Ovary (tissue), 9 donors: ENCODE results near the gene ROBO2. TPM values are rescaled to one million over a fixed set of nuclear protein-coding genes. Genes with fewer than 3 reads are reported as not detected.

Experiments used
- DNase-seq, 5 donors: peaks; one replicate each; pipeline ENCODE4 v3.0.0-alpha.2; 2019 to 2020
- H3K27ac ChIP-seq, 2 donors: fragments of 200-600 bp; one replicate each; pipeline versions ENCODE4 v1.5.1 to v1.8.0; 2019 to 2022
- H3K27me3 ChIP-seq: fragments of 200-600 bp; one replicate; pipeline ENCODE4 v1.8.0; 2022
- H3K36me3 ChIP-seq: fragments of 200-600 bp; sonication (generic); one replicate; pipeline ENCODE4 v1.5.1; 2019
- H3K4me1 ChIP-seq: one replicate; pipeline ENCODE4 v1.8.1; 2013; ENCODE audit warnings: mild to moderate bottlenecking, moderate library complexity; ENCODE audit not compliant: insufficient read depth
- H3K4me3 ChIP-seq: fragments of 200-600 bp; sonication (generic); one replicate; pipeline ENCODE4 v1.5.1; 2017
- H3K9me3 ChIP-seq, 2 donors: fragments of 200-600 bp in 1 of 2; sonication (generic) in 1 of 2; one replicate each; pipeline versions ENCODE4 v1.5.1 to v1.8.1; 2013 to 2019; ENCODE audit warnings: mild to moderate bottlenecking in 1 of 2, moderate library complexity in 1 of 2
- EP300 ChIP-seq: sonication (generic); formaldehyde crosslinking; IDR thresholded peaks from one replicate; pipeline ENCODE4 v1.6.1; 2017; ENCODE audit warnings: antibody characterized with exemption
- POLR2A ChIP-seq: fragments of 450-650 bp; IDR thresholded peaks from one replicate; pipeline ENCODE4 v1.6.1; 2017; ENCODE audit warnings: antibody characterized with exemption, mild to moderate bottlenecking, moderate library complexity
- WGBS, 3 donors: extraction: QIAGEN DNeasy Blood & Tissue Kit in 1 of 3; methylation state at CpG; one replicate each; pipeline versions ENCODE4 v1.1.5 to v1.1.7; 2013 to 2017; 5-methylcytosine and 5-hydroxymethylcytosine counted together
- intact Hi-C, 4 donors: fragments of 100-400 bp; cut with DNase I; formaldehyde crosslinking; loops; one replicate each; pipeline versions ENCODE4 v1.11.0 to v1.15.1; 2022 to 2023
- polyA plus RNA-seq, 2 donors: library from polyadenylated mRNA; stranded (reverse); fragments of 200-250 nt in 1 of 2; fragments of 350-450 nt in 1 of 2; fragmentation: Illumina TruSeq in 1 of 2; extraction: RNeasy Lipid Tissue Mini Kit (QIAGEN cat#74804) in 1 of 2; gene quantifications; one replicate each; pipeline ENCODE4 v1.2.3, GENCODE V29; 2013 to 2014
- total RNA-seq, 7 donors: library from RNA; depleted of rRNA in 2 of 7; stranded (reverse); fragments of >200 nt in 2 of 7; fragmentation: NEBNext Ultra II Directional in 3 of 7; extraction: Animal tissue kit (Norgen Biotek cat#: 25700) in 3 of 7; gene quantifications; one replicate each; pipeline versions ENCODE4 v1.1.0 to v1.2.4, GENCODE V29; 2016 to 2023
- TF ChIP-seq, protein P1 (sequence below), 3 donors: fragments of 450-650 bp in 2 of 3; fragments of 200-600 bp in 1 of 3; IDR thresholded peaks; one replicate each; pipeline versions ENCODE4 v1.5.1 to v1.8.0; 2016 to 2022; ENCODE audit warnings: antibody characterized with exemption in 3 of 3, mild to moderate bottlenecking in 1 of 3
- donor health status: DM: no; HTN: no; CAD: no; lungs with moderate emphysema.
- donor health status: DM: no; HTN: no; CAD: no.
- donor health status: Bipolar disorder and iron deficiency.
- donor health status: DM: yes; HTN: yes; CAD: no.
- donor health status: DM: no; HTN: no; CAD: no.
- donor health status: DM: yes; HTN: yes; CAD: no.

Gene ROBO2
- total and polyA plus RNA-seq, 9 donors = 3.4 to 14.8 (median 5.6) TPM

DNA sequence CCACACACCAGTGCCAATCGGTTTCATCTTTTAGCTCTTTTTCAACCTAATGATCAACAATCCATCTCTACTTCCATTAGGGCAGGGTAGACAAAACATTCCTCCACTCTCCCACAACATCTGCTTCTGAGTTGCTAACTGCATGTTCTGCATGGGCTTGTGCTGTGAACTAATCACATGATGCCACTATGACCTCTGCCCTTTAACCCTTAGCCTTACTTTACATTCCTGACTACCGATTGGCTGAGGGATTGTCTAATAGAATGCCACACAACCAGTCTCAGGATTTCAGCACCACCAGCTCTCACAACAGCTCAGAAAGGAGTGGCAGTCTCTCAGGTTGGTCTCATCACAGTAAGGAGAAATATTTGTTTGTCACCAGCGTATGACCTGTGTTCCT is 562.8 kb downstream of the ROBO2 start:
- Histone ChIP-seq H3K27me3 (no peaks in the 10 kb centered on the region), H3K9me3 (no peaks in the 10 kb centered on the region), H3K36me3 (no peaks in the 10 kb centered on the region), H3K27ac (no peak overlapping the region), H3K4me3 (no peak overlapping the region), H3K4me1 (no peaks in the 10 kb centered on the region)
- no peak for DNase-seq
- TF ChIP-seq POLR2A = no peak
- TF ChIP-seq, protein P1, sequence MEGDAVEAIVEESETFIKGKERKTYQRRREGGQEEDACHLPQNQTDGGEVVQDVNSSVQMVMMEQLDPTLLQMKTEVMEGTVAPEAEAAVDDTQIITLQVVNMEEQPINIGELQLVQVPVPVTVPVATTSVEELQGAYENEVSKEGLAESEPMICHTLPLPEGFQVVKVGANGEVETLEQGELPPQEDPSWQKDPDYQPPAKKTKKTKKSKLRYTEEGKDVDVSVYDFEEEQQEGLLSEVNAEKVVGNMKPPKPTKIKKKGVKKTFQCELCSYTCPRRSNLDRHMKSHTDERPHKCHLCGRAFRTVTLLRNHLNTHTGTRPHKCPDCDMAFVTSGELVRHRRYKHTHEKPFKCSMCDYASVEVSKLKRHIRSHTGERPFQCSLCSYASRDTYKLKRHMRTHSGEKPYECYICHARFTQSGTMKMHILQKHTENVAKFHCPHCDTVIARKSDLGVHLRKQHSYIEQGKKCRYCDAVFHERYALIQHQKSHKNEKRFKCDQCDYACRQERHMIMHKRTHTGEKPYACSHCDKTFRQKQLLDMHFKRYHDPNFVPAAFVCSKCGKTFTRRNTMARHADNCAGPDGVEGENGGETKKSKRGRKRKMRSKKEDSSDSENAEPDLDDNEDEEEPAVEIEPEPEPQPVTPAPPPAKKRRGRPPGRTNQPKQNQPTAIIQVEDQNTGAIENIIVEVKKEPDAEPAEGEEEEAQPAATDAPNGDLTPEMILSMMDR (IDR thresholded peaks at IDR 0.05) = no peak
- no peak for TF ChIP-seq EP300
- WGBS, 3 donors = 91 to 95% (median 94%) methylated on average over 3 of the region's 3 CpGs
- intact Hi-C loops = no loop called here

DNA sequence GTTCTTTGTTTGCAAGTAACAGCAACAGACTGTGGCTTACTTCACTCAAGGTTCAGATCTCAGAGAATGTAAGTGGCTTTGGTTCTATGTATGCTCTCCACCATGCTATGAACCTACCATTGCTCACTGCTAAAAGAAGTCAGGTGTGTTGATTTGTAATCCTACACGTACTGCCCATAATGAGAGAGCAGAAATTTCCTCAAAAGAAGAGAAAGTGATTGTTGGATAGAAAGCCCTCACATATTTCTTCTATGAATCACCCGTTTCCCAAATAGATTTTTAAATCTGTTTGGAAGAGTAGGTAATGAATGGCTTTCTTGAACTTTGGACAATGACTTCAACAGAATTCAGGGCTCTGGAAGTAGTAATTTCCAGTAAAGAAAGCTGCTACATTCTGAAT is 565.4 kb downstream of the ROBO2 start:
- TF ChIP-seq POLR2A (no peak), EP300 (no peak)
- TF ChIP-seq, protein P1 (IDR thresholded peaks at IDR 0.05) = no peak
- H3K27me3 ChIP-seq = no peaks in the 10 kb centered on the region
- intact Hi-C loops = no loop called here
- no peaks in the 10 kb centered on the region for H3K36me3 ChIP-seq
- H3K4me1 ChIP-seq = no peaks in the 10 kb centered on the region
- no peak overlapping the region for H3K27ac ChIP-seq
- no peak for DNase-seq
- no peaks in the 10 kb centered on the region for H3K9me3 ChIP-seq
- H3K4me3 ChIP-seq = no peak overlapping the region
- 87 to 95% (median 88%) methylated on average over 2 of the region's 2 CpGs for WGBS, 3 donors

DNA sequence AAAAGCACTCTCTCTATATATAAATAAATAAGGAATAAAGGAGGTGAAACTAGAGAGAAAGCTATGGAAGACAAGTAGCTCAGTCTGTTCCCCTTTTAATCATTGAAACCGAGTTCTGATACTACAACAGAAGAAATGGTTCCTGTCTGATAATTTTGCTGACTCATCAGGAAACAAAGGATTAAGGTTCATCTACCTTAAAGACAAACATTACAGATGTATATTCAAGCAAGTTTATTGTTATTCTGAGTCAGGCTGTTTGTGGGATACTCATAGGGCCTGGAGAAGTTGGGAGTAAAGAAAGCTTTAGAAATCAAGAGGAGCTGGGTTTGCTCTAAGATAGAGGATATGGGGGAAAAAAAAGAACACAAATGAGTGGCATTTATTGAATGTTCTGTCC is 566.0 kb downstream of the ROBO2 start:
- intact Hi-C loops = no loop called here
- H3K4me1 ChIP-seq = no peaks in the 10 kb centered on the region
- no peaks in the 10 kb centered on the region for H3K27me3 ChIP-seq
- DNase-seq = no peak
- no peaks in the 10 kb centered on the region for H3K36me3 ChIP-seq
- H3K4me3 ChIP-seq = no peak overlapping the region
- TF ChIP-seq, protein P1 (IDR thresholded peaks at IDR 0.05) = no peak
- no peak for TF ChIP-seq POLR2A
- no peak for TF ChIP-seq EP300
- H3K27ac ChIP-seq = no peak overlapping the region
- WGBS, 3 donors = 86 to 95% (median 92%) methylated on average over 1 of the region's 1 CpG
- H3K9me3 ChIP-seq = no peaks in the 10 kb centered on the region

DNA sequence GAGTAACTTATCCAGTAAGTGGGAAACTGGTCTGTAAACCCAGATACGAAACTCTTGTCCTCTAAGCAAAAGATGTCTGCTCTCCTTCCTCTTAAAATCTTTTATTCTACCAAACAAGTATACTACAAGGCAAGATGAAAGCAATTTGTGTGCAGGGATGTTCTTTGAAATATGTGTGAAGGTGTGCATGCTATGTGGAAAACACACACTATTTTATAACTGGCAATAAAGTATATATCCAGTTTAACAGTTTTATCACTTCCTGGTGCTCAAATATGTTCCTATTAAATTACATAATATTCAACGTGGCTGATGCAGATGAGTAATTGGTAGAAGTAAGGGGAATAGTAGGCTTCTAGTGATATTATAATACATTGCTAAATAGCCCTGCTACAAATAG is 566.5 kb downstream of the ROBO2 start:
- intact Hi-C loops = no loop called here

More for the DNA sequence above, 566.5 kb downstream of the ROBO2 start:
- H3K4me1 ChIP-seq = no peaks in the 10 kb centered on the region
- H3K4me3 ChIP-seq = no peak overlapping the region
- H3K9me3 ChIP-seq = no peaks in the 10 kb centered on the region
- no peaks in the 10 kb centered on the region for H3K36me3 ChIP-seq
- DNase-seq = no peak
- H3K27me3 ChIP-seq = no peaks in the 10 kb centered on the region
- TF ChIP-seq POLR2A (no peak), EP300 (no peak)
- TF ChIP-seq, protein P1 (IDR thresholded peaks at IDR 0.05) = no peak
- H3K27ac ChIP-seq = no peak overlapping the region
- 73 to 90% (median 88%) methylated on average over 2 of the region's 2 CpGs for WGBS, 3 donors
